Left renal pelvis (tissue), 4 donors: ENCODE results near the gene OTOA. TPM values are rescaled to one million over a fixed set of nuclear protein-coding genes. Genes with fewer than 3 reads are reported as not detected.
"Not testable (repeated sequence)": the region's sequence is repeated elsewhere in the genome, so short reads cannot be mapped to it uniquely, and the experiment has no call there.

Source experiments
- DNase-seq, 4 donors: peaks; one replicate each; pipeline ENCODE4 v3.0.0-alpha.2; 2013; ENCODE audit warnings: low read depth in 4 of 4, low spot score in 3 of 4
- polyA plus RNA-seq, 4 donors: library from polyadenylated mRNA; unstranded; fragments of 120-200 nt; gene quantifications; one replicate each; pipeline ENCODE4 v1.2.1, GENCODE V29; 2013; ENCODE audit not compliant: insufficient read length in 4 of 4

OTOA gene
- polyA plus RNA-seq, 4 donors: 0.13 to 0.20 (median 0.17) TPM

DNA sequence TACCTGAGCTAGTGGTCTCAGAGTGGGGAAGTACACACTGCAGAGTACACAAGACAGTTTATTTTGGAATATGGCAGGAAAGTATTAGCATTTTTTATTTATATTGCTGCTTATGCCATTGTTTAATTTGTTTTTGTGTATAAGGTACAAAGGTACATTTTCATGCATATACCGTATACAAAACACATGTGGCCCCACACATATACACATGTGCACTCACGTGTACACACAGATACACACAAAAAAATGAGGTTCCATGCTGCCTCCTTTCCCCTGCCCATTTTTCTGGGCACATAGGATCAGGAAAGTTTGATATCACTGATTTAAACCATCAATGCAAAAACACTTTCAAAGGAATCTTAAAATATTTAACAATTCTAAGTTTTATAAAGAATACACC, 24.3 kb upstream of the OTOA start:
- DNase-seq: no peak

DNA sequence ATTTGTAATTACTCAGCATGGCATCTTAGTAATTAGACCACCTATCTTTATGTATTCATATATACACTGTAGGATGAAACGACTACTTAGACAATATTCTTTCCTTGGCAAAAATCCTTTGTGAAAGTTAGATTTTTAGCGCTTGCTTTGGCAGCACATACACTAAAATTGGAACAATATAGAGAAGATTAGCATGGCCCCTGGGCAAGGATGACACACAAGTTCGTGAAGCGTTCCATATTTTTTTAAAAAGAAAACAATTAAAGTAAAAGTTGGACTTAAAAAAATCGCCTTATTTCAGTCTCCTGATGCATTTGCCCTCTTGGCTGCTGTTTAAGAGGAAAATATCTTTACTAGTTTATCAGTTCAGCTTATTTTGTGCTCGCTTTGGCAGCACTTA, 21.9 kb upstream of the OTOA start:
- DNase-seq: no peak

DNA sequence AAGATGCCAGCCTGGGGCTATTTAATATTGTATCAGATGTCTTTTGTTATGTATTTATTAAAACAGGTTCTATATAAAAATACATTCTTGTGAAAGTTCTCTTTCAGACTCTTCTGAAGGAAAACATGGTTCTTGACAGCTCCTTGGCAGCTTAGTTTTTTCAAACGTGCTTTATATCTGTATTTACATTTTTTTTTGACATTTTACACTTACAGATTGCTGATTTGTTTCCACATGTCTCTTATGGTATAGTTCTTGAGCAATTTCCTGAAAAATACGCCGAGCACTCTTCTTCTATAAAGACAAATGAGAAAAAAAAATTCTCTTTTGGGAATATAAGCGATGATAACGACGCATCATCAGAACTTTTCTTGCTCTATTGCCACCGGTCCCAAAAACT, 20.9 kb upstream of the OTOA start:
- DNase-seq: no peak

DNA sequence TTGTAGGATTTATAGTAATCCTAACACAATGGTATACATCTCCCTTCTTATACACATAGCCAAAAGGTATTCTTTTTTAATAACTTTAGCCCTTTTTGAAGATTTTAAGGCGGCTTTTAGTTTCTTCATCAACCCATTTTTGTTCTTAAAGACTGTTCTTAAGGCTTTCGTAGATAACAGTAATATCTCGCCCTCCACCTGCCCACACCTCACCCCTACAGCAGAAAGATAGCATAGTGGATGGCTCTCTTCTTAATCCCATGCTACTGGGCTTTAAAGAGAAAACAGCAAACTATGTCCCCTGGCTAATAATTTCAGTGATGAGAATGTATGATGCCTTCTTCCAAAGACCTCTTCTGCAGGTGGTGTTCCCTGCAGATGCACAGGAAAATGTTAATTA, 20.0 kb upstream of the OTOA start:
- no peak for DNase-seq

DNA sequence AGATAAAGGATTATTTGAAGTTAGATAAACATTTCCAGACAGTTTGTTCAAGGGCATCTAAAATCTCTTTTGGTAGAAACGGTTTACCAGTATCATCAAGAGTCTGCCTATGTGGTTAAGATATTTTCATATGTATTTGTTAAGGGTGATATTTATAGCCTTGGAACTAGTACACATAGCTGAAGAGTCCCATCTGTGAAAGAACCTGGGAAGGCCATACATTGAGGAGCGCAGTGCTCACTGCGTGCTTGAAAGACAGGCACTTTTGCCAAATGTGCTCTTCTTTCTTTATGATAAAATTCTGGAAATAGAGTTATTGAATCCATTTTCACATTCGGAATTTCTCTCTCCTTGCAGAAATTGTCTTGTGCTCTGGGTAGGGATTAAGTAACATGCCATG, 19.1 kb upstream of the OTOA start:
- no peak for DNase-seq

DNA sequence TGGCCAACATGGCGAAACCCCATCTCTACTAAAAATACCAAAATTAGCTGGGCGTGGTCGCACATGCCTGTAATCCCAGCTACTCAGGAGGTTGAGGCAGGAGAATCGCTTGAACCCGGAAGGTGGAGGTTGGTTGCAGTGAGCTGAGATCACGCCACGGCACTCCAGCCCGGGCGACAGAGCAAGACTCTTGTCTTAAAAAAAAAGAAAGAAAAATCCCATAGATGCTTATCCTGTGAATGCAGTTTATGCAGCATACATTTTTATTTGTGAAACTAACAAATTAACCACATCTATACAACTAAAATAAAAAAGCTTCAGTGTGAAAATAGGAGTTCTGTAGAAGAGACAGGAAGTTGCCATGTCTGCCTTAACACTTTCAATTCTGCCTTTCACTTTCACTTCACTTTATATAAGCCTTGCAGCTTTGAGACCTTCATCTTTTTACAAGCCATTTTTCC, 18.5 kb upstream of the OTOA start:
- DNase-seq: no peak

DNA sequence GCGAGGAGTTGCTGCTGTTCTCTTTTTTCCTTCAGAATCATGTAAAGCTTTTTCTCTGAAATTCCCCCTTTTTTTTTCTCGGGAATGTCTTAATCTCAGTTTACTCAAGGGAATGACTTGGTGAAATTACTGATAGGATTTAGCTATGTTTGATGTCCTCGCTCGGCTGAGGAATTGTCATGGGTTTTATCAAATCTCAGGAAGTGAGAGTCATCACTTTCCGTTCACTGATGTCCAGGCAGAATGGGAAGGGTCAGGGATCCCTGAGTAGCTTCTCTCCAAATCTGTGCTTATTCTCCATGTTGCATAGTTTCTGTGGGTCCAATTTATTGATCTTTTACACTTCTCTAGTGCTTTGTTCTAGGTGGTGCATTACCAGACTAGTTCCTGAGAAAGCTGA, 17.7 kb upstream of the OTOA start:
- DNase-seq: no peak

DNA sequence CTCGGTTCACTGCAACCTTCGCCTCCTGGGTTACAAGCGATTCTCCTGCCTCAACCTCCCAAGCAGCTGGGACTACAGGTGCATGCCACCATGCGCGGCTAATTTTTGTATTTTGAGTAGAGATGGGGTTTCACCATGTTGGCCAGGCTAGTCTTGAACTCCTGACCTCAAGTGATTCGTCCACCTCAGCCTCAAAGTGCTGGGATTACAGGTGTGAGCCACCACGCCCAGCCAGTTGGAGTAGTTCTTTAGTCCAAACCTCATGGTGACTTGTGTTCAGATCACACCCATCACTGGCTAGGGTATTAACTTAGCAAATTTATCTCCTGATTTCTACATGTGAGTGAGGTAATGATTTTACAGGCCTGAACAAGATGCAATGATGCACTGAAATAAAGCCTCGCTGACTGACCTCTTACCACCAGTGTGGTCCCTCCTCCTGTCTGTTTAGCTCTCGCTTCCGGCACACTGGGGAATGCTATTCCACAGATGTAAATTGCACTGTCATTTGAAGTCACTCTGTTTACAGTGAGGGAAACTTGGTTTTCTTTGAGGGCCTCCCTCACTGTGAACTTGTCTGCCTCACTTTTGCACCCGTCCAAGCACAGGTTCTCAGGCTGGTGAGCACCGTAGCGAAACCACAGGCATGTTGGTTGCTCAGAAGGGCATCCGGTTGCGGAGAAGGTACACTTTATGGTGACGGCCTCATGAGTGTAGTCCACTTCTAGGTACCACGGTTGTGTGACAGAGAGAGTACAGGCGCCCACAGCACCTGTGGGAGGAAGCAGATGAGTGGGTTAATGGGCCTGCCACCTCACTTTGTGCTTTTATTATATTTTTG, 16.8 kb upstream of the OTOA start:
- DNase-seq: no peak

DNA sequence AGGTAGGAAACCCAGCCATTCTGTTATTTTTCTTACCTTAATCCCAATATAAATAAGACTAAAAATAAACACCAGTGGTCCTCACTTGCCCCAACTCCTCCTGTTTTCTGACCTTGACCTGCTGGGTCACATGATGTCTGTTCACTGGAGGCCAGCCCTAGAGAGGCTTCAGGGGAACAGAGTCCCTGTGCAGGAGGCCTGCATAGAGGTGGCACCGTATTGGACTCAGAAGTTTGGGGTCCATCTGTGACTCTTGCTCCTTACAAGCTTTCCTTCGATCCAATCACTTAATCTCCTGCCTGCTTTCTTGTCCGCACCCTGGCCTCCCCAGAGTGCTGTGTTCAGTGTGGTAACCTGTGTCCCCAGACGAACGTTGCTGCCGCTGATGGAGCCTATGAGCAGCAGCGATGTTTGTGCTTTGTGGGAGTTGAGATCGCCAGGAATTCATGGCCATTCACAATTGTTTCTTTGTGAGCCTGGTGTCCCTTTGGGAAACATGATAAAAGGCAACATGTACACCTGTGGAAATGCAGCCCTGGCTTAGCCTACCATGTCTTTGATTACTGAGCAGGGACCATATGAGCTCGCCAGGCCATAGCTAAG, 16.1 kb upstream of the OTOA start:
- DNase-seq: no peak

DNA sequence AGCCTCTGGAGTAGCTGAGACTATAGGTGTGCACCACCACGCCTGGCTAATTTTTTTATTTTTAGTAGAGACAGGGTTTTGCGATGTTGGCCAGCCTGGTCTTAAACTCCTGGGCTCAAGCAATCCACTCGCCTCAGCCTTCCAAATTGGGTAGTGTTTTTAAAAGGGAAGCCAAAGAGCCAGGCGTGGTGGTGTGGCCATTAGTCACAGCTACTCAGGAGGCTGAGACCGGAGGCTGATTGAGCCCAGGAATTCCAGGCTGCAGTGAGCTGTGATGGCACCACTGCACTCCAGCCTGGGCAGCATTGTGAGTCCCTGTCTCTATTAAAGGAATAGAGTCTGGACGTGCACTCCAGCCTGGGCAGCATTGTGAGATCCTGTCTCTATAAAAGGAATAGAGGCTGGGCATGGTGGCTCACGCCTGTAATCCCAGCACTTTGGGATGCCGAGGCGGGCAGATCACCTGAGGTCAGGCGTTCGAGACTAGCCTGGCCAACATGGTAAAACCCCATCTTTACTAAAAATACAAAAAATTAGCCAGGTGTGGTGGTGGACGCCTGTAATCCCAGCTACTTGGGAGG, 13.9 kb upstream of the OTOA start:
- DNase-seq: not testable (repeated sequence)

DNA sequence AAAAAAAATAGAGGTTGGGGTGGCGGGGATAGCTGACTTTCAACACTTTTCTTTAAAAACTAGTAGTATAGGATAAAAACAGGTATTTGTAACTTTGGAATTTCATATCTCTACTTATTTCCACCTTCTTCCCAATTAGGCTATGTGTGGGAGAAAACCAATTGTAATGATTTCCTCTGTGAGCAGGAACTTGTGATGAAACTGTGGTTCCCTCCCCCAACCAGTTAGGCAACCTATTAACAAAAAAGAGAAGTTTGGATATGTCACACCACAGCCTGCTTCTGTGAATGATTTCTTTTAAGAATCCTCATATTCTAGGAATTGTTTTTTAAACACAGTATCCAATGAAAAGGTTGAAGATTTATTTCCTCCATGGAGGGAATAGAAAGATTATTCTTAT, 13.2 kb upstream of the OTOA start:
- DNase-seq: no peak

DNA sequence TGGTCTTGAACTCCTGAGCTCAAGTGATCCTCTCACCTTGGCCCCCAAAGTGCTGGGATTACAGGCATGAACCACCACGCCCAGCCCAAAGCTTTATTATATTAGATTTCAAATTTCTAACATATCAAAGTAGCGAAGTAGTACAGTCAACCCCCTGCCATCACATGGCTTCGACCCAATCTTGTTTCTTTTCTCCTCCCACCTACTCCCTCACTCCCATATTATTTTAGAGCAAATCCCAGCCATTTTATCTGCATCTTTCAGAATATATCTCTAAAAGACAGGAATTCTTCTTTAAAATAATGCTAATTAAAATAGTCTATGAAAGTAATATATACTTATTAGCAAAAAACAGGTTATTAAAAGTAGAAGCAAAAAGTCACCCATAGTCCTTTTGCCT, 12.3 kb upstream of the OTOA start:
- no peak for DNase-seq

DNA sequence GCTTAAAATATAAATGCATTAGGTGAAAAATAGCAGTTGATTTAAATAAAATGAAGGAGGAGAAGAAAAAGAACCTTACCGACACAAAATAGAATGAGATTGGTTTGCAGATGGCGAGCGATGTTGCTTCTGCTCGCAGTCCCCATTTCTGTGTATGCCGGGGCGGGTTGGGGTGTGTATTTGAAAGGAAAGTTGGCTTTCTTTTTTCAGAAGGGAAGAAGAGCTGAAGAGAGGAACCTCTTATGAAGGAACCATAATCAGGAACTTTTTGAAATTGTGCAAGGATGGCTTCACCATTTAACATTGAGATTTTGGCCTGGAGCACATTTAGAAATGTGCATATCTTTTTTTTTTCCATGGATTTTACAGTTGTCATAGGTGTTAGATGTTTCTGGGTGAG, 11.3 kb upstream of the OTOA start, which contains the start of gene IGSF6:
TSS of gene IGSF6 (minus strand) at position 156 of the 400 bp plus-strand sequence. CDS start at position 146, 10 bp downstream.
- no peak for DNase-seq

DNA sequence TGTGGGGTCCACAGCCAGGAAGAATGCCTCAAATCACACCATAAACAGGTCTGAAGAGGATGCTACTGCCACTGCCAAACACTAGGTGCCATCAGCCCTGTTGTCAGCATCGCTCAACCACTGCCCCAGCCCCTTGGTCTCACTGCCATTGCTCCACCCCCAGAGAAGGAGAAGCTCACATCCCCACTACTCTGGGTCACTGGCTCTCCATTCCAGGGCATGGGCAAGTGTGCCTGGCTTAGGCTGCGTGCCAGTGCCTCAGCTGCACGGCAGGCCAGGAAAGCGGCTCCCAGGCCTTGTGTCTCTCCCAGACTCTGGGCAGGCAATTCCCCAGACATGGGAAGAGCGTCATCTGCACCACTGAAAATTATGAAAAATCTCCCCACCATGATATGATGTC, 10.2 kb upstream of the OTOA start:
- DNase-seq: no peak

DNA sequence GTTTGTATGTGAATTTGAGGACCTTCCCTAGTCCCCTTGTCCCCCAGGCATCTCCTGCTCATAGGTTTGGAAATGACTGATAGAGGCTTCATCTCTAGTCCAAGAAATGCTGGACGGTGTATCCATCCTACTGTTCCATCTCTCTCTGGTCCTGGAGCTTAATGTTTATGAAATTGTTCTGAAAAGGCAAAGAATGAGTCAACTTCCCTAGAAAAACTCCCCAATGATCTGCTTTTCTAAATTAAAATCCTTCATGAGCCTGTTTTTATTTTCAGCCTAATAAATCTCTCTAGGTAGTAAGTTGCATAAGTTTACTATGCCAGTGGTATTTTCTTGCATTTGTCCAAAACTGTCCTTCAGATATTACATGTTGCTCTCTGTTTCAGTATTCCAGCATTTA, 9.3 kb upstream of the OTOA start:
- DNase-seq: no peak

DNA sequence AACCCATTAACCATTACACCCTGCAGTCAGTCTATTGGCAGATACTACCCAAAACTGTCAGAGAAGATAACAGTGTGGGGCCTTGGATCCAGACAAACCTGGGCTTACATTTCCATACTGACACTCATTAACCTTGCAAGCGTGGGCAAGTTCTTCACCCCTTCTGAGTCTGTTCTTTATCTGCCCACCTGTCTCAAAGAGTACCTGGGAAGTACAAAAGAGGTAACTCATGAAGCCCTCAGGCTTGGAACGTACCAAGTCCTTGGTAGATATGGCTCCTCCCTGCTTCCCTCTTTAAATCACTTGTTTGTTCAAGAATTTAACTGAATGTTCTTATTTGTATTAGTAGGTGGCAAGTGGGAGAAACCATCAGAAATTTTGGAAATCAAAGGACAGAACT, 8.9 kb upstream of the OTOA start:
- no peak for DNase-seq

DNA sequence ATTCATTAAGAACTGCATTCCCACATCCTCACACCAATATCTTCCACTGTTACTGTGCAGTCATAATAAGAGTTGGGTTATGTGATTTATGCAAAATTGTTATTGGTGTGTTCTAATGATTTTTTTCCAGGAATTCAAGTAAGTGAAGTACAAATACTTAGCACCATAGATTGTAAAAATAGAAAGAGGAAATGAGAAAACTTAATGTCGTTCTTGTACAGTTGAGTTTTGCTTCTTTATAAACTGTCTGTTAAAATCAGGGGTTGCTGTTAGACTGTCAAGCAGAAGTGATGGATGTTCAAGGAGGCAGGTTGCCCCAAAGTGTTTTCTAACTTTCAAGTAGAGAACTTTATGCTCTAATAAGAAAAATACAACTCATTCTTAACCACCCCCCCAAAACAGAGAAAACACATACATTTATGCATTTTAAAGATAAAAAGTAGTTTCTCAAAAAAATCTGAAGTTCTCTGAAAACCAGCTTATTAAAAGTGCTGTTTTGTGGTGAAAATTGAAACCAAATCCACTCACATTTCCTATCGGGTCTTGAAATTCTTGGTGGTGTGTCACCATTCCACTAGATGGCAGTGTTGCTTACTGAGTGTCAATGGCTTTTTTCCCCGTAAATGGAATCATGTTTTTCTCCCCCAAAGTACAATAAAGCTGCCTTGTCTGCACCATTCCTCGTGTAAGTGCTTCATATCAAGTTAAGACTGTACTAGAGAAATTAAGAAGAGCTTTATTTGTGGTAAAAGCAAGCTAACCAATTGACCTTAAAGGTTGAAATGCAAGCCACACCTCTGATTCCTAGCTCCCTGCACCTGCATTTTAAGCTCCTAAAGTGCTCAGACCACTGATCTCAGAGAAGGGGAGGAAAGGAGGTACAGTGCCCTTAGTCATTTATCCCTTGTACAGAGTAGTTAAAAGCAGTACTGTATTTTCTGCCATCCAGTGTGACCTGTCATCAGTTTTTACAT, 6.7 kb upstream of the OTOA start:
- DNase-seq: no peak

DNA sequence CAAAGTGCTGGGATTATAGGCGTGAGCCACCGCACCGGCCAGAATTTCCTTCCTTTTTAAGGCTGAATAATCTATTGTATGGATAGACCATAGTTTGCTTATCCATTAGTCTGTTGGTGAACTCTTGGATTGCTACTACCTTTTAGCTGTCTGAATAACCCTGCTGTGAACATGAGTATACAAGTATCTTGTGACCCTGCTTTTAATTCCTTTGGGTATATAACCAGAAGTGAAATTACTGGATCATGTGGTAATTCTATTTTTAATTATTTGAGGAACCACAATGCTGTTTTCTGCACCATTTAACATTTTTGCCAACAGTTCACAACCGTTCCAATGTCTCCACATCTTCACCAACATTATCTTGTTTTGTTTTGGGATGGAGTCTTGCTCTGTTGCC, 4.6 kb upstream of the OTOA start:
- DNase-seq: no peak

DNA sequence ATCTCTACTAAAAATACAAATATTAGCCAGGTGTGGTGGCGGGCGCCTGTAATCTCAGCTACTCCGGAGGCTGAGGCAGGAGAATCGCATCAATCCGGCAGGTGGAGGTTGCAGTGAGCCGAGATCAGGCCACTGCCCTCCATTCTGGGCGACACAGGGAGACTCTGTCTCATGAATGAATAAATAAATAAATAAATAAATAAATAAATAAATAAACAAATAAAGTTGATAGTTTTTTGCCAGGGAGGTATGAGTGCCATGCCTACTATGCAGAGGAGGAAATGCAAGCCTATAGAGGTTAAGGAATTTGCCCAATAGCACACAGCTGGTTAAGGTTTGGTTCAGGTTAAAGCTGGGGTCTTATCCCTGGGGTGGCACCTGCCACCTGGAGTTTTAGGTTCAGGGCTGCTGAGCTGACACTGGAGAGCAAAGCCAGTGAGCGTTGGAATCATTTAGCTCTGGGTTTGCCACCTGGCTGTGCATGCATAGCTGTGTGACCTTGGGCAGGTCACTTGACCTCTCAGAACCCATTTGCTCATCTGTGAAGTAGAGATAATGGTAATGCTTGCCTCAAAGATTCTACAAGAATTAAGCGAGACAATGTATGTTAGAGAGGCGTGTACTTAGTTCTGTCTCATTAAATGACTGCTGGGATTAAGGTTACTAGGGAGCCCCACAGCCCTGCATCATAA, 1.2 kb downstream of the OTOA start:
- no peak for DNase-seq

DNA sequence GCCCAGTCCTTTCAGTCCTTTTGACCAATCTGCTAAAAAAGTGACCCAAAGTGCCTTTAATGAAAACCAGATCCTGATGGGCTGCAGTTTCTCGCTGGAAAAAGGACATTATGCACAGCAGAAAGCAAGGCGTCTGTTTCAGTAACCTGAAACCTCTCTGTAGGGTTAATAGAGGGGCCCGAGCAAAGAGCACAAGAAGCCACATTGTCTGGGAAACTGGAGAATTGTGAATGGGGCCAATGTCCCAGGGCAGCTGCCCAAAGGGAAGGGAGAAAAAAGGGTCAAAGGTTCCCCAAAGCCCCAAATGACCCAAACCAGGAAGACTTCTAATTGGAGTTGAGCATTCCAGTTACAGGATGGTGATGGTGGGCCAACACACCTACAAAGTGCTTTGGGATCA, 3.0 kb downstream of the OTOA start:
- no peak for DNase-seq
